Measurements from ENCODE around the gene METAP1. TPM values are rescaled to one million over a fixed set of nuclear protein-coding genes. Genes with fewer than 3 reads are reported as not detected.
"Not testable (repeated sequence)": the region's sequence is repeated elsewhere in the genome, so short reads cannot be mapped to it uniquely, and the experiment has no call there.

The METAP1 gene
- total RNA-seq, 1 donor from 2014 or later, result 53.2 TPM

DNA sequence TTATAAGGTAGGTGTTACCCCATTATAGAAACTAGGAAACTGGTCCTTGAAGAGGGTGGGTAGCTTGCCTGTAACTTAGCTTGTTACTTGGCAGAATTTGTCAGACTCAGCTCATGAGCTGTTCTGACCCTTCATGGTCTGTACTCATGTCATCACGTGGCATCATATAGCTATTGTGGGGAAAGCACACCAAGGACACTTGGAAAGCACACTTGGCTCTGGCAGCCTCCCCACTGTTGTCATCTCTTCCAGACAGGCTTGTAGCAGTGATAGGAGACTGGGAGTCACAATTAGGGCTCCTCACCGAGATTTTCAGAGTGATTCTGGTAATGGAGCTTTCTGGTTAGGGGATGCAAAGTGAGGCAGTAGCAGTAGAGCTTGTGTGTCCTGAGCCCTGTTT lies 62.7 kb downstream of the METAP1 start:
- peaks cover 0 to 11% of the 10 kb centered on the region in 2 donors for H3K4me1 ChIP-seq
- no peak overlapping the region for H3K27ac ChIP-seq
- H3K27me3 ChIP-seq, result no peaks in the 10 kb centered on the region
- H3K4me3 ChIP-seq, result no peak overlapping the region
- intact Hi-C loops (cut with DNase I), result loop anchor here (5.0 kb wide), 3 partner anchors 131 to 591 kb away; partner anchors contain the start of gene EIF4E
- TF ChIP-seq, protein P1, sequence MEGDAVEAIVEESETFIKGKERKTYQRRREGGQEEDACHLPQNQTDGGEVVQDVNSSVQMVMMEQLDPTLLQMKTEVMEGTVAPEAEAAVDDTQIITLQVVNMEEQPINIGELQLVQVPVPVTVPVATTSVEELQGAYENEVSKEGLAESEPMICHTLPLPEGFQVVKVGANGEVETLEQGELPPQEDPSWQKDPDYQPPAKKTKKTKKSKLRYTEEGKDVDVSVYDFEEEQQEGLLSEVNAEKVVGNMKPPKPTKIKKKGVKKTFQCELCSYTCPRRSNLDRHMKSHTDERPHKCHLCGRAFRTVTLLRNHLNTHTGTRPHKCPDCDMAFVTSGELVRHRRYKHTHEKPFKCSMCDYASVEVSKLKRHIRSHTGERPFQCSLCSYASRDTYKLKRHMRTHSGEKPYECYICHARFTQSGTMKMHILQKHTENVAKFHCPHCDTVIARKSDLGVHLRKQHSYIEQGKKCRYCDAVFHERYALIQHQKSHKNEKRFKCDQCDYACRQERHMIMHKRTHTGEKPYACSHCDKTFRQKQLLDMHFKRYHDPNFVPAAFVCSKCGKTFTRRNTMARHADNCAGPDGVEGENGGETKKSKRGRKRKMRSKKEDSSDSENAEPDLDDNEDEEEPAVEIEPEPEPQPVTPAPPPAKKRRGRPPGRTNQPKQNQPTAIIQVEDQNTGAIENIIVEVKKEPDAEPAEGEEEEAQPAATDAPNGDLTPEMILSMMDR (IDR thresholded peaks at IDR 0.05), result no peak
- no peak for DNase-seq (ENCODE audit: low spot score in 2 of 2)
- H3K9me3 ChIP-seq, result no peaks in the 10 kb centered on the region
- peaks cover 14 to 40% of the 10 kb centered on the region in 2 donors for H3K36me3 ChIP-seq

- intact Hi-C loops (cut with DNase I), result loop anchor here (5.0 kb wide), 3 partner anchors 132 to 592 kb away; partner anchors contain the start of gene EIF4E
- peak overlapping the region in 1 of 2 donors; percentile 59 for H3K27ac ChIP-seq
- H3K4me1 ChIP-seq, result peaks cover 0 to 11% of the 10 kb centered on the region in 2 donors
- DNase-seq (ENCODE audit: low spot score in 2 of 2), result no peak
- H3K4me3 ChIP-seq, result no peak overlapping the region
- no peaks in the 10 kb centered on the region for H3K9me3 ChIP-seq
- H3K36me3 ChIP-seq, result peaks cover 14 to 44% of the 10 kb centered on the region in 2 donors
- TF ChIP-seq, protein P1 (IDR thresholded peaks at IDR 0.05), result no peak
- no peaks in the 10 kb centered on the region for H3K27me3 ChIP-seq
These were observed 64.0 kb downstream of the METAP1 start for GRCh38 chr4:99059550-99059949.

DNA sequence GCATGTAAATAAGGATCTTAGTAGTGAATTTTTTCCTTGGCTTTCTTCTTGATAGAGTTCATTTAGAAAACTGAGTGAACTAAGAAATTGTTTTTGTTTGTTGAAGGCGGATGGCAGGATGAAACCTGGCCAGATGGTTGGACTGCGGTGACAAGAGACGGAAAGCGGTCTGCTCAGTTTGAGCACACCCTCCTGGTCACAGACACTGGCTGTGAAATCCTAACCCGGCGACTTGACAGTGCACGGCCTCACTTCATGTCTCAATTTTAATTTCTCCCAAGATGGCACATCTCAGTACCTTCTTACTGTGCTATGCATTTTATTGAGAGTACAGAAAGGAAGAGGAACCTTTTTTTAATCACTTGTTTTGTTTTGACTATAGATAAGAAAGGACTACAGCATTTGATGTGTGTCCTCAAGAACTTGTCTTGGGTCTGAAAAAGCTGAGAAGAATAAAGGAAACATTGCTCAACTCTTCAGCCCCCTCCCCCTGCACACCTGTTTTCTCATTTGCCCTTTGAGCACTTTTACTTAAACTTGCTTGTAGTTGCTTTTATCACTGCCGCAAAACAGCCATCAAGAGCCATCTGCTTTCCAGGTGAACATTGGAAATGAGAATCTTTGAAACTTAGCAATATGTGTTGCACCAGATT lies 65.7 kb downstream of the METAP1 start:
- TF ChIP-seq, protein P1 (IDR thresholded peaks at IDR 0.05), result no peak
- H3K27ac ChIP-seq, result peak overlapping the region; percentile 32 to 47
- no peak for DNase-seq (ENCODE audit: low spot score in 2 of 2)
- H3K9me3 ChIP-seq, result no peaks in the 10 kb centered on the region
- H3K4me1 ChIP-seq, result peaks cover 0 to 7% of the 10 kb centered on the region in 2 donors
- intact Hi-C loops (cut with DNase I), result loop anchor here (2.0 kb wide), 1 partner anchor 28 kb away; the partner anchor contains the start of gene ADH5
- no peaks in the 10 kb centered on the region for H3K27me3 ChIP-seq
- H3K4me3 ChIP-seq, result no peak overlapping the region
- H3K36me3 ChIP-seq, result peaks cover 14 to 49% of the 10 kb centered on the region in 2 donors

DNA sequence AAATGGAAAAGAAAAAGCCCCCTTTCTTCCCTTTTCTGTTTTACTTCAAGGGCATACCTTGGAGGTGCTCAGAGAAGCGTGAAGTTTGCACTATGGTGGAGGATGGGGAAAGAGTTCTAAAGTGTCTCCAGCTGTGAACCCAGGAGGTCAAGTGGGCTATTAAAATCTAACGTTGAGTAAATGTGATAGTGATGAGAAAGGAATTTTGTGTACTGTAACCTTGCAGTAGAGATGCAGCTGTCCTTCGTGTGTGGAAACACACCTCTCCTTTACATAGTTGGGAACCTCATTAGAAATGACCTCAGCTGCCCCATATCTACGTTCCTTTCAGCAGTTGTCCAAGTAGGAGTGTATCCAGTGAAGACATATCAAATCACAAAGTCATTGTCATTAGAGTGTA lies 66.6 kb downstream of the METAP1 start:
- Histone ChIP-seq H3K27ac (peak overlapping the region in 1 of 2 donors; percentile 8), H3K27me3 (no peaks in the 10 kb centered on the region), H3K4me1 (peaks cover 0 to 2% of the 10 kb centered on the region in 2 donors), H3K4me3 (no peak overlapping the region), H3K9me3 (no peaks in the 10 kb centered on the region), H3K36me3 (peaks cover 14 to 54% of the 10 kb centered on the region in 2 donors)
- no peak for DNase-seq (ENCODE audit: low spot score in 2 of 2)
- TF ChIP-seq, protein P1 (IDR thresholded peaks at IDR 0.05), result no peak
- intact Hi-C loops (cut with DNase I), result no loop called here

DNA sequence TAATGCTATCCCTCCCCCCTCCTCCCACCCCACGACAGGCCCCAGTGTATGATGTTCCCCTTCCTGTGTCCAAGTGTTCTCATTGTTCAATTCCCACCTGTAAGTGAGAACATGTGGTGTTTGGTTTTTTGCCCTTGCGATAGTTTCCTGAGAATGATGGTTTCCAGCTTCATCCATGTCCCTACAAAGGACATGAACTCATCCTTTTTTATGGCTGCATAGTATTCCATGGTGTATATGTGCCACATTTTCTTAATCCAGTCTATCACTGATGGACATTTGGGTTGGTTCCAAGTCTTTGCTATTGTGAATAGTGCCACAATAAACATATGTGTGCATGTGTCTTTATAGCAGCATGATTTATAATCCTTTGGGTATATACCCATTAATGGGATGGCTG lies 70.0 kb downstream of the METAP1 start:
- H3K4me1 ChIP-seq; H3K9me3 ChIP-seq; DNase-seq (ENCODE audit: low spot score in 2 of 2); H3K27me3 ChIP-seq; intact Hi-C loops (cut with DNase I); H3K27ac ChIP-seq; H3K4me3 ChIP-seq: not testable (repeated sequence)
- peaks cover 13 to 41% of the 10 kb centered on the region in 2 donors for H3K36me3 ChIP-seq

GRCh38 chr4:99067617-99068016 lies 72.1 kb downstream of the METAP1 start:
- DNase-seq (ENCODE audit: low spot score in 2 of 2), result no peak
- H3K27ac ChIP-seq, result peak overlapping the region in 1 of 2 donors; percentile 29
- no peaks in the 10 kb centered on the region for H3K9me3 ChIP-seq
- H3K36me3 ChIP-seq, result peaks cover 27 to 48% of the 10 kb centered on the region in 2 donors
- H3K4me3 ChIP-seq, result no peak overlapping the region
- no peaks in the 10 kb centered on the region for H3K27me3 ChIP-seq
- intact Hi-C loops (cut with DNase I), result no loop called here
- no peaks in the 10 kb centered on the region for H3K4me1 ChIP-seq
- TF ChIP-seq, protein P1 (IDR thresholded peaks at IDR 0.05), result no peak

Measured in ascending aorta (tissue), 2 donors.